ENCODE measurements around the gene WSCD1.

DNA sequence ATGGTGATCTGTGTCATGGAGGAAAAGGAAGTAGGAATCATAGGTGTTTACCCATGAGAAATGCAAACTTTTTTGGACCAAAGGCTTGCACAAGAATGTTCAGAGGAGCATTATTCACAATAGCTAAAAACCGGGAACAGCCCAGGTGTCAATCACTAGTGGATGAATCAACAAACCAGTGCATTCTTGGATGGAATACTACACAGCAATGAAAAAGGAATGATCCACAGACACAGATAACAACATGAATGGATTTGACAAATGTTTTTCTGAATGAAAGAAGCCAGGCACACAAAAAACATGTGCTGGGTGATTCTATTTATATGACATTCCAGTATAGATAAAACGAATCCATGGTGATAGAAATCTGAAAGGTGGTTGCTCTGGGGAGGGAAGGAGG is 36.0 kb downstream of the WSCD1 start:
- TF ChIP-seq SIN3A (IDR thresholded peaks at IDR 0.05; ENCODE audit: borderline replicate concordance, insufficient read depth, low read length) (no peak), TAF1 (IDR thresholded peaks at IDR 0.05; ENCODE audit: borderline replicate concordance, insufficient read depth, low read length) (no peak), POLR2AphosphoS5 (IDR thresholded peaks at IDR 0.05; ENCODE audit: low read depth, low read length) (no peak), REST (IDR thresholded peaks at IDR 0.05; ENCODE audit: insufficient read depth in 1 of 2, low read depth in 2 of 2, low read length in 2 of 2) (no peak), FOXP2 (optimal IDR thresholded peaks at IDR 0.05; ENCODE audit: borderline replicate concordance, extremely low read depth, extremely low read length, insufficient read depth) (no peak)
